ENCODE measurements around the gene COL17A1.

DNA sequence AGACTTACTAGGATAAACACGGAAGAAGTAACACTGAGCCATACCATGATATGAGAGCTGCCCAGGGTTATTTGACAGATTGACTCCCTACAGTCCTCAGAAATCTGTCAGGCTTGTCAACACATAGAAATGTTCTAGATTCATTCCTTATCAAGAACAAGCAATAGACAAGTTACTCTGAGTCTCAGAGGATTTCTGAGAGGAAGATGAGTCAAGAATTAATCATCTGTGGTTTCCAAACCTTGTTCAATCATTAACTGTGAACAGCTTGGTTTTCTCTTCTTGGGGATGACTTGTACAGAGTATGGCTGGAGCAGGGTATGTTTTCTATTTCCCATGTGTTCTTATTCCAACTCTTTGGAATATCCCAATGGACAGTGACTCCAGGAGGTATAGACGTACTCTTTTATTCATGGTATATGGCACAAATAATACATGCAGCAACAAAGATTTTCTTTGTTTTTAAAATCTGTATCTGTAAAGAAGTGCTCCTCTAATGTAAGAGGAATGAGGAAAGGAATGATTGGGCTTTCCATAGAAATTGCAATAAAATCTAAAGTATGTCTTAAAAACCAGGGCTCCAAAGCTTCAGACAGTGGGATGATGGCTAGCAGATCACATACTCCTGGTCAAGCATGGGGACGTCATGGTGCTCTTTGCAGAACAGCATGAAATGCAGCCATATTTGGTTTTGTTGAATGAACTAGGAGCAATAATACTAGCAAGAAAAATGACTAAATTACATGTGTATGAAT, 24.4 kb upstream of the COL17A1 start:
- TF ChIP-seq, protein P1, sequence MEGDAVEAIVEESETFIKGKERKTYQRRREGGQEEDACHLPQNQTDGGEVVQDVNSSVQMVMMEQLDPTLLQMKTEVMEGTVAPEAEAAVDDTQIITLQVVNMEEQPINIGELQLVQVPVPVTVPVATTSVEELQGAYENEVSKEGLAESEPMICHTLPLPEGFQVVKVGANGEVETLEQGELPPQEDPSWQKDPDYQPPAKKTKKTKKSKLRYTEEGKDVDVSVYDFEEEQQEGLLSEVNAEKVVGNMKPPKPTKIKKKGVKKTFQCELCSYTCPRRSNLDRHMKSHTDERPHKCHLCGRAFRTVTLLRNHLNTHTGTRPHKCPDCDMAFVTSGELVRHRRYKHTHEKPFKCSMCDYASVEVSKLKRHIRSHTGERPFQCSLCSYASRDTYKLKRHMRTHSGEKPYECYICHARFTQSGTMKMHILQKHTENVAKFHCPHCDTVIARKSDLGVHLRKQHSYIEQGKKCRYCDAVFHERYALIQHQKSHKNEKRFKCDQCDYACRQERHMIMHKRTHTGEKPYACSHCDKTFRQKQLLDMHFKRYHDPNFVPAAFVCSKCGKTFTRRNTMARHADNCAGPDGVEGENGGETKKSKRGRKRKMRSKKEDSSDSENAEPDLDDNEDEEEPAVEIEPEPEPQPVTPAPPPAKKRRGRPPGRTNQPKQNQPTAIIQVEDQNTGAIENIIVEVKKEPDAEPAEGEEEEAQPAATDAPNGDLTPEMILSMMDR (conservative IDR thresholded peaks at IDR 0.05), result no peak
- TF ChIP-seq ZFX (IDR thresholded peaks at IDR 0.05), result no peak
